BJ (cell line): ENCODE data around the gene FAM234B. TPM values are rescaled to one million over a fixed set of nuclear protein-coding genes. Genes with fewer than 3 reads are reported as not detected.
A peak's percentile ranks its signal among the peaks of the same experiment; 100 is the strongest.

Experiments
- CTCF ChIA-PET: fragments of 350-600 bp; formaldehyde crosslinking; extraction: SDS; loops from one replicate; lab custom pipeline; 2021; ENCODE audit warnings: antibody characterized with exemption, inconsistent platforms; lab: Yijun Ruan, JAX
- POLR2A ChIA-PET: fragments of 300-600 bp; sonication (Branson Sonifier 250); formaldehyde crosslinking; extraction: SDS; loops from one replicate; lab custom pipeline; 2021; ENCODE audit warnings: antibody characterized with exemption; lab: Charles Lee
- DNase-seq: peaks from one replicate; pipeline ENCODE4 v3.0.0-alpha.2; 2011; ENCODE audit warnings: low read depth
- H3K27me3 ChIP-seq: 2 replicates; pipeline ENCODE4 v1.6.0; 2011; ENCODE audit warnings: low read length; ENCODE audit not compliant: control insufficient read depth, insufficient read depth
- H3K36me3 ChIP-seq: 2 replicates; pipeline ENCODE4 v1.5.1; 2011; ENCODE audit warnings: low read length; ENCODE audit not compliant: control insufficient read depth, insufficient read depth
- H3K4me3 ChIP-seq: 2 replicates; pipeline ENCODE4 v1.5.1; 2011; ENCODE audit warnings: low read depth, mild to moderate bottlenecking, control low read depth, low read length
- polyA plus RNA-seq: library from polyadenylated mRNA; depleted of rRNA; stranded (reverse); fragments of >200 nt; gene quantifications from 2 replicates; pipeline ENCODE4 v1.2.3, GENCODE V29; 2011
- TF ChIP-seq, protein P1 (sequence below): IDR thresholded peaks from 2 replicates; pipeline ENCODE4 v1.5.1; 2011; ENCODE audit warnings: low read depth, mild to moderate bottlenecking, control low read depth, inconsistent platforms, low read length, moderate library complexity; ENCODE audit not compliant: insufficient read depth

Gene FAM234B
- polyA plus RNA-seq, 1 experiment = 2.4 TPM

DNA sequence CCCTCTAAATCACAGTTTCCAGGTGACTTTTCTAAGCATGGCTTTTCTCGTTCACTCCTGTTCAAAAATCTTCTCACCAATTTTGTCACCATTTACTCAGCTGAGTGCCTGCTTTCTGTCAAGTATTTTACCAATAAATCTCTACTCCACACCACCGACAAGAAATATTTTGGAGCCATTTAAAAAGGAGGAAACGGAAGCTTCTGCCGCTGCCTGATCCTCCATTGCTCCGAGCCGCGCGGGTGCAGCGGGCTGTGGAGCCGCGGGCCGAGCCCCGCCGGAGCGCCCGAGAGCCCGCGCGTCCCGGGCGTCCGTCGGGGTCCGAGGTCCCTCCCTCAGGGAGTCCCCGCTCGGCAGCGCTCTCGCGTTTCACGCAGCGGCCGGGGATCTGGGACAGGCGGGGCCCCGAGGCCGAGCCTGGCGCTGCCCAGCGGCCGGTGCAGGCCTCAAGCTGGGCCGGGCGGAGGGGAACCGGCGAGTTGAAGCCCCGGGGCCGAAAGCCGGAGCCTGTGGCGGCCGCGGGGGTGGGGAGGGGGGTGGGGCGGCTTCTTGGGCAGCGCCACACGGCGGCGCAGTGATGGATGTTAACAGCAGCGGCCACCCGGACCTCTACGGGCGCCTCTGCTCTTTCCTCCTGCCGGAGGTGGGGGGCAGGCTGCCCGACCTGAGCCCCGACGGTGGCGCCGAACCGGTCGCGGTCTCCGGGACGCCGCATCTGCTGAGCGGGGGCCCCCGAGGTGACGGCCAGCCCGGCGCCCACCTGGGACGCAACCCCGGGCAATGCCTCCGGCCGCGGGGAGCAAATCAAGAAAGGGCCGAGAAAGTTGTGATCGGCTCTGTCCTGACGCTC, 43.0 kb upstream of the FAM234B start:
- ChIA-PET CTCF (interaction anchor here (1.3 kb wide), 2 partner anchors 18 to 234 kb away, joined by 3 read pairs; no protein-coding TSS in a partner anchor), POLR2A (no interaction called here)
- TF ChIP-seq, protein P1, sequence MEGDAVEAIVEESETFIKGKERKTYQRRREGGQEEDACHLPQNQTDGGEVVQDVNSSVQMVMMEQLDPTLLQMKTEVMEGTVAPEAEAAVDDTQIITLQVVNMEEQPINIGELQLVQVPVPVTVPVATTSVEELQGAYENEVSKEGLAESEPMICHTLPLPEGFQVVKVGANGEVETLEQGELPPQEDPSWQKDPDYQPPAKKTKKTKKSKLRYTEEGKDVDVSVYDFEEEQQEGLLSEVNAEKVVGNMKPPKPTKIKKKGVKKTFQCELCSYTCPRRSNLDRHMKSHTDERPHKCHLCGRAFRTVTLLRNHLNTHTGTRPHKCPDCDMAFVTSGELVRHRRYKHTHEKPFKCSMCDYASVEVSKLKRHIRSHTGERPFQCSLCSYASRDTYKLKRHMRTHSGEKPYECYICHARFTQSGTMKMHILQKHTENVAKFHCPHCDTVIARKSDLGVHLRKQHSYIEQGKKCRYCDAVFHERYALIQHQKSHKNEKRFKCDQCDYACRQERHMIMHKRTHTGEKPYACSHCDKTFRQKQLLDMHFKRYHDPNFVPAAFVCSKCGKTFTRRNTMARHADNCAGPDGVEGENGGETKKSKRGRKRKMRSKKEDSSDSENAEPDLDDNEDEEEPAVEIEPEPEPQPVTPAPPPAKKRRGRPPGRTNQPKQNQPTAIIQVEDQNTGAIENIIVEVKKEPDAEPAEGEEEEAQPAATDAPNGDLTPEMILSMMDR = peak; percentile 50
- H3K36me3 ChIP-seq = peaks cover 1% of the 10 kb centered on the region; the same call in 1 of the 2 replicates
- H3K27me3 ChIP-seq = no peaks in the 10 kb centered on the region
- peak overlapping the region; percentile 82 for H3K4me3 ChIP-seq
- no peak for DNase-seq

DNA sequence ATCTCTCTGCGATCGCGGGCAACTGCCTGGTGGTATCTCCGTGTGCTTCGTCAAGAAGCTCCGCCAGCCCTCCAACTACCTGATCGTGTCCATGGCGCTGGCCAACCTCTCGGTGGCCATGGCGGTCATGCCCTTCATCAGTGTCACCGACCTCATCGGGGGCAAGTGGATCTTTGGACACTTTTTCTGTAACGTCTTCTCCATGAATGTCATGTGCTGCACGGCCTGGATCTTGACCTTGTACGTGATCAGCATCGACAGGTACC, 42.5 kb upstream of the FAM234B start:
- no peaks in the 10 kb centered on the region for H3K27me3 ChIP-seq
- TF ChIP-seq, protein P1 = no peak
- H3K36me3 ChIP-seq = peaks cover 1% of the 10 kb centered on the region; the same call in 1 of the 2 replicates
- H3K4me3 ChIP-seq = peak overlapping the region; percentile 82
- CTCF ChIA-PET = interaction anchor here (1.3 kb wide), 2 partner anchors 18 to 233 kb away, joined by 3 read pairs; no protein-coding TSS in a partner anchor
- no peak for DNase-seq
- POLR2A ChIA-PET = no interaction called here

DNA sequence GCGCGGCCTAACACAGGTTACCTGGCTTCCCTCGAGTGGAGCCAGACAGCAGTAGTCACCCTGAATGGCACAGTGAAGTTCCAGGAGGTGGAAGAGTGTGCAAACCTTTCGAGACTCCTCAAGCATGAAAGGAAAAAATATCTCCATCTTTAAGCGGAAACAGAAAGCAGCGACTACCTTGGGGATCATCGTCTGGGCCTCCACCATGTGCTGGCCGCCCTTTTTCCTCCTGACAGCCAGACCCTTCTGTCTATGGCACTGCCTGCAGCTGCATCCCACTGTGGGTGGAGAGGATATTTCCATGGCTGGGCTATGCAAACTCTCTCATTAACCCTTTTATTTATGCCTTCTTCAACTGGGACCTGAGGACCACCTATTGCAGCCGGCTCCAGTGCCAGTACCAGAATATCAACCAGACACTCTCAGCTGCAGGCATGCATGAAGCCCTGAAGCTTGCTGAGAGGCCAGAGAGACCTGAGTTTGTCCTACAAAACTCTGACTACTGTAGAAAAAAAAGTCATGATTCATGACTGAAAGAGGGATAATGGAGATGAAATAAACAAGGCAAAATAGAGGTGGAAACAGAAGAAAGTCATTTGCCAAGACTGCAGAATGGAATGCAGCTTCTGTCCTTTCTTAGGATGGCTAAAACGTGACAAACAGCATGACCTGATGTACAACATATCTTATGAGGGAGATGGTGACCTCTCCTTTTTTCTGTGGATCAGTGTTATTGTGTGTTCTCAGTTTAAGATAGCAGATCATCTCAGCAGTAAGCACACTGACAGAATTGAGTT, 41.7 kb upstream of the FAM234B start:
- Histone ChIP-seq H3K4me3 (no peak overlapping the region), H3K27me3 (no peaks in the 10 kb centered on the region), H3K36me3 (peaks cover 1% of the 10 kb centered on the region; the same call in 1 of the 2 replicates)
- POLR2A ChIA-PET = no interaction called here
- TF ChIP-seq, protein P1 = no peak
- CTCF ChIA-PET = interaction anchor here (0.6 kb wide), 1 partner anchor 756 kb away, joined by 3 read pairs; no protein-coding TSS in a partner anchor
- DNase-seq = no peak

DNA sequence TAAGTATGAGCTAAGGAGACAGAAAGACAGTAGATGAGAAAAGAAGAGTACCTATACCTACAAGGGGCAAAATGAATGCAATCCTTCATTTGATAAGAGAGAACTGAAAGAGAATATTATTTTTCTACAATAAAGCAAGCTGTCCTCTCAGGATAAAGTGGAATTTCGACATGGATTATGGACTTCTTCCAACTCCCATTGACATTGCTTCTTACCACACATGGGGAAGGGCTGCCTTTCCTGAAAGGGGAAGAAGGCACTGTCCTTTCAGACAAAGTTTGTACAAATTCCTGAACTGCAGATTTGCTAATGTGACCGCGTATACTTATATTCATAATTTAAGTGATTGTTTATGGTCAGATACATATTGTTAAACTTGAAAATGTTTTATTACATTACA, 39.8 kb upstream of the FAM234B start:
- ChIA-PET POLR2A (no interaction called here), CTCF (interaction anchor here (1.7 kb wide), 1 partner anchor 20 kb away, joined by 7 read pairs; no protein-coding TSS in a partner anchor)
- TF ChIP-seq, protein P1 = no peak
- no peak for DNase-seq
- Histone ChIP-seq H3K27me3 (no peaks in the 10 kb centered on the region), H3K36me3 (peaks cover 1% of the 10 kb centered on the region; the same call in 1 of the 2 replicates), H3K4me3 (no peak overlapping the region)

DNA sequence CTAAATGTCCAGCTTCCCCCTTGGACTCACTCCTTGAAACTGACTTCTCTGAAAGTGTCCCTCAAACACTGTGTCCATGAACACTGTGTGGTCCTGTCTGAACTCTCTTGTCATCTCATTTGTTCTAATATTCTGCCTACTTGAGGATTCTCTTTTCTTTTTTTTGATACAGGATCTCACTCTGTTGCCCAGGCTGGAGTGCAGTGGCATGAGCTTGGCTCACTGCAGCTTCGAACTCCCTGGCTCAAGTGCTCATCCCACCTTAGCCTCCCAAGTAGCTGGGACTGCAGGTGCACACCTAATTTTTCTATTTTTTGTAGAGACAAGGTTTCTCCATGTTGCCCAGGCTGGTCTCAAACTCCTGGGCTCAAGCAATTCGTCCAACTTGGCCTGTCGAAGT, 39.2 kb upstream of the FAM234B start:
- Histone ChIP-seq H3K27me3 (no peaks in the 10 kb centered on the region), H3K36me3 (peaks cover 1% of the 10 kb centered on the region; the same call in 1 of the 2 replicates), H3K4me3 (no peak overlapping the region)
- TF ChIP-seq, protein P1 = no peak
- ChIA-PET POLR2A (no interaction called here), CTCF (interaction anchor here (1.7 kb wide), 1 partner anchor 19 kb away, joined by 7 read pairs; no protein-coding TSS in a partner anchor)
- no peak for DNase-seq
